HG03025 (cell line): Measurements from ENCODE around the gene LENG9.

ENCODE experiments used
- ATAC-seq: cut with Tn5 transposase; IDR thresholded peaks from one replicate; pipeline ENCODE4 v1.9.1; 2021; ENCODE audit warnings: mild to moderate bottlenecking, moderate library complexity; ENCODE audit not compliant: unreplicated experiment, low FRiP score

LENG9 gene

GRCh38 chr19:54425382-54425723 is 38.2 kb downstream of the LENG9 start:
- no peak for ATAC-seq

- ATAC-seq: no peak
Observed at GRCh38 chr19:54424660-54425381, 38.8 kb downstream of the LENG9 start.

GRCh38 chr19:54424201-54424600 is 39.4 kb downstream of the LENG9 start:
- ATAC-seq: no peak

GRCh38 chr19:54422136-54422535 is 41.4 kb downstream of the LENG9 start:
- ATAC-seq: no peak

GRCh38 chr19:54421521-54421920 is 42.1 kb downstream of the LENG9 start:
- no peak for ATAC-seq

- no peak for ATAC-seq
Observed at GRCh38 chr19:54421169-54421516, 42.4 kb downstream of the LENG9 start.

- ATAC-seq: no peak
Observed at GRCh38 chr19:54420383-54421168, 43.0 kb downstream of the LENG9 start.

GRCh38 chr19:54420068-54420382 is 43.6 kb downstream of the LENG9 start:
- no peak for ATAC-seq

- ATAC-seq: no peak
Observed at GRCh38 chr19:54418930-54419800, 44.4 kb downstream of the LENG9 start.

- no peak for ATAC-seq
Observed at GRCh38 chr19:54418030-54418929, 45.3 kb downstream of the LENG9 start.

- no peak for ATAC-seq
Observed at GRCh38 chr19:54416695-54417491, 46.7 kb downstream of the LENG9 start.

GRCh38 chr19:54415901-54416673 is 47.5 kb downstream of the LENG9 start:
- no peak for ATAC-seq

- ATAC-seq: no peak
Observed at GRCh38 chr19:54415208-54415900, 48.2 kb downstream of the LENG9 start, which contains the start of gene TTYH1. TSS of gene TTYH1 (plus strand) at chr19:54415464. CDS start at chr19:54415553, 89 bp downstream.

- no peak for ATAC-seq
Observed at GRCh38 chr19:54414156-54414555, 49.4 kb downstream of the LENG9 start.

GRCh38 chr19:54412877-54413276 is 50.7 kb downstream of the LENG9 start:
- no peak for ATAC-seq
